PC-3 (cell line): ENCODE results near the gene ATF7IP. TPM values are rescaled to one million over a fixed set of nuclear protein-coding genes. Genes with fewer than 3 reads are reported as not detected.

Experiments
- ATAC-seq: fragments of 200-7000 bp; cut with Tn5 transposase; 2 replicates; pipeline ENCODE4 v1.9.1; 2020; ENCODE audit warnings: mild to moderate bottlenecking, moderate library complexity
- BruUV-seq: library from RNA; stranded (reverse); fragments of 400-500 nt; replicated peaks from 2 replicates; lab custom pipeline; 2021; lab: Mats Ljungman, UMichigan
- CTCF ChIA-PET: fragments of 300-600 bp; sonication (Branson Sonifier 250); formaldehyde crosslinking; loops from one replicate; lab custom pipeline; 2022; ENCODE audit warnings: antibody characterized with exemption; lab: Charles Lee
- POLR2A ChIA-PET: fragments of 300-600 bp; sonication (Branson Sonifier 250); formaldehyde crosslinking; loops from one replicate; lab custom pipeline; 2022; ENCODE audit warnings: antibody characterized with exemption; ENCODE audit not compliant: unreplicated experiment; lab: Charles Lee
- DNase-seq: peaks from one replicate; pipeline ENCODE4 v3.0.0-alpha.2; 2015
- H2AFZ ChIP-seq: fragments of 300-600 bp; sonication (generic); 2 replicates; pipeline ENCODE4 v1.6.0; 2016; ENCODE audit warnings: antibody characterized with exemption, low read length
- H3F3A ChIP-seq: fragments of 300-600 bp; sonication (generic); one replicate; pipeline ENCODE4 v1.6.0; 2017; ENCODE audit warnings: antibody characterized with exemption, low read length, control low read depth, mild to moderate bottlenecking; ENCODE audit not compliant: unreplicated experiment
- H3K27ac ChIP-seq: fragments of 300-600 bp; sonication (generic); 2 replicates; pipeline ENCODE4 v1.5.1; 2016; ENCODE audit warnings: mild to moderate bottlenecking, low read length
- H3K27me3 ChIP-seq: fragments of 300-600 bp; sonication (generic); 2 replicates; pipeline ENCODE4 v1.6.1; 2016; ENCODE audit warnings: low read length, mixed read lengths
- H3K36me3 ChIP-seq: fragments of 300-600 bp; sonication (generic); 2 replicates; pipeline ENCODE4 v1.6.1; 2016; ENCODE audit warnings: low read depth, mixed run types, low read length, mixed read lengths
- H3K4me1 ChIP-seq: fragments of 300-600 bp; sonication (generic); 2 replicates; pipeline ENCODE4 v1.5.1; 2016; ENCODE audit warnings: low read length; ENCODE audit not compliant: insufficient read depth
- H3K4me2 ChIP-seq: fragments of 300-600 bp; sonication (generic); 2 replicates; pipeline ENCODE4 v1.6.0; 2016; ENCODE audit warnings: low read length
- H3K4me3 ChIP-seq: fragments of 300-600 bp; sonication (generic); 2 replicates; pipeline ENCODE4 v1.5.1; 2016; ENCODE audit warnings: mild to moderate bottlenecking, low read length, mixed read lengths
- H3K79me2 ChIP-seq: fragments of 300-600 bp; sonication (generic); 2 replicates; pipeline ENCODE4 v1.6.1; 2017; ENCODE audit warnings: low read length, mixed read lengths
- H3K9ac ChIP-seq: fragments of 300-600 bp; sonication (generic); 2 replicates; pipeline ENCODE4 v1.6.0; 2016; ENCODE audit warnings: mild to moderate bottlenecking, low read length
- H3K9me2 ChIP-seq: fragments of 300-600 bp; sonication (generic); replicated peaks from 2 replicates; pipeline ENCODE4 v1.6.1; 2016; ENCODE audit warnings: mixed run types, low read length, mixed read lengths
- H3K9me3 ChIP-seq: fragments of 300-600 bp; sonication (generic); 2 replicates; pipeline ENCODE4 v1.6.1; 2016; ENCODE audit warnings: low read length, mixed read lengths
- H4K20me1 ChIP-seq: fragments of 300-600 bp; sonication (generic); 2 replicates; pipeline ENCODE4 v1.6.1; 2016; ENCODE audit warnings: low read length, mixed read lengths
- EZH2 ChIP-seq: fragments of 300-600 bp; sonication (generic); IDR thresholded peaks from one replicate; pipeline ENCODE4 v1.6.1; 2017; ENCODE audit warnings: antibody characterized with exemption, mild to moderate bottlenecking, low read length; ENCODE audit not compliant: unreplicated experiment
- EZH2phosphoT487 ChIP-seq: fragments of 300-600 bp; sonication (generic); IDR thresholded peaks from 2 replicates; pipeline ENCODE4 v1.6.1; 2018; ENCODE audit warnings: mild to moderate bottlenecking, antibody characterized with exemption, low read length, borderline replicate concordance
- intact Hi-C: fragments of 100-400 bp; cut with micrococcal nuclease; formaldehyde crosslinking; loops from 2 replicates; pipeline ENCODE4 v1.9.0; 2023
- total RNA-seq: library from RNA; depleted of rRNA; stranded (reverse); fragments of >200 nt; gene quantifications from 2 replicates; pipeline ENCODE4 v1.2.3, GENCODE V29; 2014
- TF ChIP-seq, protein P1 (sequence below): fragments of 300-600 bp; sonication (generic); conservative IDR thresholded peaks from 2 replicates; pipeline ENCODE4 v1.5.1; 2017; ENCODE audit warnings: antibody characterized with exemption, low read depth, mild to moderate bottlenecking, low read length

Gene ATF7IP
- total RNA-seq, 1 experiment from 2014 or later, result 12.5 TPM

DNA sequence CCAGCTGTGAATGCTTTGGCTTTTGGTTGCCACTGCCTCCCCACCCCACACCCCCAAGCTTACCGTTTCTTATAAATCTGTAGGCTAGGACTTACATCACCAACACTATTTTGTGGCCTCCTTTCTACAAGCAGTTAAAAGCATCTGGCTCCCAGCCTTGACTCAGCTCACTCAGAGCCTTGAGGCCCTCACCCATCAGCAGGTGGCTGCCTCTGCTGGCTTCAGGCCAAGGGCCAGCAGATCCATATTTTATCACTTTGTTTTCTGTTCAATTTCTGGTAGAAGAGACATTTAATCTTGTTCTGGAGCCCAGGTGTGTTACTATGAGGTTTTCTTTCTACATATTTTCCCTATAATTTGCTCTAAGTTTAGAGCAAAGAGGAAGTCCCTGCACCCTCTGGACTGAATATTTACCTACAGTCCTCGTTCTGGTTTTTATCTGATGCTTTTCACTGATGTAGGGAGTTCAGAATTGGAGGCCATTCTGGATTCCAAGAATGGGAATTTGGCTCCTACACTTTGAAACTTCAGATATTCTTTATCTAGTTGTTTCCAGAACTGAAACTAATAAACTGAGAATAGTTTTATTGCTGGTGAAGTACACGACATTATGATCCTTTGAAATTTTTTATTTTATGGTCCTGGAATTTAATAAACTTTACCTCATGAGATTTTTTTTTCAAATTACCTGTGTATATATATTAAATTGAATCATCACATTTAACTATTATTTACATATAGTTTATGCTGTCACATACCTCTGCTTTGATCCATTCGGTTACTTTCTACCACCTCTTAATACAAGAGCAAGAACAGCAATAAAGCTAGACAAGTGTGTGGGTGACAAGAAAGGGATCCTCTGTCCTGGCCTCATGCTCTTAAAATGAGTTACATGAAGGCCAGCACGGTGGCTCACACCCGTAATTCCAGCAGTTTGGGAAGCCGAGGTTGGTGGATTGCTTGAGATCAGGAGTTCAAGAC is 180.0 kb downstream of the ATF7IP start:
- Histone ChIP-seq H3K79me2 (no peaks in the 10 kb centered on the region), H3K4me1 (peaks cover 16% of the 10 kb centered on the region), H3K27ac (no peak overlapping the region), H3K4me3 (no peak overlapping the region), H2AFZ (no peak overlapping the region), H3K27me3 (no peaks in the 10 kb centered on the region), H3K9me2 (no peaks in the 10 kb centered on the region), H3K4me2 (no peak overlapping the region), H3K9me3 (no peaks in the 10 kb centered on the region), H4K20me1 (no peaks in the 10 kb centered on the region), H3F3A (no peaks in the 10 kb centered on the region), H3K9ac (no peak overlapping the region), H3K36me3 (no peaks in the 10 kb centered on the region)
- intact Hi-C loops, result no loop called here
- CTCF ChIA-PET, result no interaction called here
- POLR2A ChIA-PET, result no interaction called here
- DNase-seq (no peak), ATAC-seq (no peak)
- no TSS peak for BruUV-seq
- TF ChIP-seq EZH2 (no peak), EZH2phosphoT487 (no peak)
- TF ChIP-seq, protein P1, sequence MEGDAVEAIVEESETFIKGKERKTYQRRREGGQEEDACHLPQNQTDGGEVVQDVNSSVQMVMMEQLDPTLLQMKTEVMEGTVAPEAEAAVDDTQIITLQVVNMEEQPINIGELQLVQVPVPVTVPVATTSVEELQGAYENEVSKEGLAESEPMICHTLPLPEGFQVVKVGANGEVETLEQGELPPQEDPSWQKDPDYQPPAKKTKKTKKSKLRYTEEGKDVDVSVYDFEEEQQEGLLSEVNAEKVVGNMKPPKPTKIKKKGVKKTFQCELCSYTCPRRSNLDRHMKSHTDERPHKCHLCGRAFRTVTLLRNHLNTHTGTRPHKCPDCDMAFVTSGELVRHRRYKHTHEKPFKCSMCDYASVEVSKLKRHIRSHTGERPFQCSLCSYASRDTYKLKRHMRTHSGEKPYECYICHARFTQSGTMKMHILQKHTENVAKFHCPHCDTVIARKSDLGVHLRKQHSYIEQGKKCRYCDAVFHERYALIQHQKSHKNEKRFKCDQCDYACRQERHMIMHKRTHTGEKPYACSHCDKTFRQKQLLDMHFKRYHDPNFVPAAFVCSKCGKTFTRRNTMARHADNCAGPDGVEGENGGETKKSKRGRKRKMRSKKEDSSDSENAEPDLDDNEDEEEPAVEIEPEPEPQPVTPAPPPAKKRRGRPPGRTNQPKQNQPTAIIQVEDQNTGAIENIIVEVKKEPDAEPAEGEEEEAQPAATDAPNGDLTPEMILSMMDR, result no peak

DNA sequence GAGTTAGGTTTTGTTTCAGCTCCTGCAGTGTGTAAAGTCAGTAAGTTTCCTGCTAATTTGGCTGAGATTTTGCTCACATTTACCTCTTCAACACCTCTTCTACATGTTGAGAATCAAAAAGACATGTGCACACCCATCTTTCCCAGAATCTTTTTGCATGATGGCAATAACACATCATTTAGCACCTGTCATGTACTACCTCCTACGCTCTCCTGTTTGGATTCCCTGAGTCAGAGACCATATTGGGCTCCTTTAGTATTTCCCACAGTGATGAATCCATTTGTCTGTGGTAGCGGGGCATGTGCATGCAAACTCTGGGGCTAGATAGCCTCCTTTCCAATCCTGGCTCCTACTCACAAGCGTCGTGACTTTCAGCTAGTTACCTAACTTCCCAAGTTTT is 182.1 kb downstream of the ATF7IP start:
- intact Hi-C loops, result no loop called here

More for the DNA sequence above, 182.1 kb downstream of the ATF7IP start:
- TF ChIP-seq EZH2phosphoT487 (no peak), EZH2 (no peak)
- TF ChIP-seq, protein P1, result no peak
- ChIA-PET POLR2A (no interaction called here), CTCF (no interaction called here)
- H3K9me2 ChIP-seq, result no peaks in the 10 kb centered on the region
- no peak overlapping the region for H3K4me2 ChIP-seq
- no peak overlapping the region for H3K4me3 ChIP-seq
- no peaks in the 10 kb centered on the region for H3K36me3 ChIP-seq
- H3F3A ChIP-seq, result no peaks in the 10 kb centered on the region
- DNase-seq (no peak), ATAC-seq (no peak)
- no peaks in the 10 kb centered on the region for H3K79me2 ChIP-seq
- H2AFZ ChIP-seq, result no peak overlapping the region
- no TSS peak for BruUV-seq
- H3K27ac ChIP-seq, result no peak overlapping the region
- H3K9me3 ChIP-seq, result no peaks in the 10 kb centered on the region
- H3K27me3 ChIP-seq, result no peaks in the 10 kb centered on the region
- no peak overlapping the region for H3K9ac ChIP-seq
- H3K4me1 ChIP-seq, result no peaks in the 10 kb centered on the region
- no peaks in the 10 kb centered on the region for H4K20me1 ChIP-seq
